EL (cell line): ENCODE data around the gene STIM1.
"Not testable (repeated sequence)": the region's sequence is repeated elsewhere in the genome, so short reads cannot be mapped to it uniquely, and the experiment has no call there.

Experiments
- DNase-seq: peaks from one replicate; pipeline ENCODE4 v3.0.0-alpha.2; 2016

The STIM1 gene

GRCh38 chr11:3856856-3857553, 1.5 kb downstream of the STIM1 start:
- no peak for DNase-seq

- no peak for DNase-seq
Observed at GRCh38 chr11:3857628-3858027, 2.2 kb downstream of the STIM1 start.

- DNase-seq = no peak
Observed at GRCh38 chr11:3859373-3859881, 4.0 kb downstream of the STIM1 start.

GRCh38 chr11:3860375-3860774, 4.9 kb downstream of the STIM1 start:
- no peak for DNase-seq

- not testable (repeated sequence) for DNase-seq
Observed at GRCh38 chr11:3860898-3861393, 5.5 kb downstream of the STIM1 start.

GRCh38 chr11:3861683-3862082, 6.2 kb downstream of the STIM1 start:
- no peak for DNase-seq

- peak; percentile 80 for DNase-seq
Observed at GRCh38 chr11:3865388-3866193, 10.1 kb downstream of the STIM1 start.

- DNase-seq = no peak
Observed at GRCh38 chr11:3866206-3866605, 10.7 kb downstream of the STIM1 start.

- no peak for DNase-seq
Observed at GRCh38 chr11:3866836-3867208, 11.4 kb downstream of the STIM1 start.

GRCh38 chr11:3867209-3868091, 12.0 kb downstream of the STIM1 start:
- no peak for DNase-seq

- no peak for DNase-seq
Observed at GRCh38 chr11:3873712-3874349, 18.4 kb downstream of the STIM1 start.

GRCh38 chr11:3876613-3877012, 21.1 kb downstream of the STIM1 start:
- DNase-seq = no peak

- no peak for DNase-seq
Observed at GRCh38 chr11:3877364-3878257, 22.1 kb downstream of the STIM1 start.

GRCh38 chr11:3878258-3878584, 22.8 kb downstream of the STIM1 start:
- no peak for DNase-seq

GRCh38 chr11:3879216-3879966, 23.9 kb downstream of the STIM1 start:
- DNase-seq = no peak

- no peak for DNase-seq
Observed at GRCh38 chr11:3879967-3880542, 24.6 kb downstream of the STIM1 start.

GRCh38 chr11:3880724-3881123, 25.3 kb downstream of the STIM1 start:
- peak; percentile 62 for DNase-seq

- DNase-seq = no peak
Observed at GRCh38 chr11:3882655-3883054, 27.2 kb downstream of the STIM1 start.

- no peak for DNase-seq
Observed at GRCh38 chr11:3885855-3886254, 30.4 kb downstream of the STIM1 start.

GRCh38 chr11:3886985-3887384, 31.5 kb downstream of the STIM1 start:
- no peak for DNase-seq
